ENCODE results near the gene SMURF2. TPM values are rescaled to one million over a fixed set of nuclear protein-coding genes. Genes with fewer than 3 reads are reported as not detected.
"Not testable (repeated sequence)": the region's sequence is repeated elsewhere in the genome, so short reads cannot be mapped to it uniquely, and the experiment has no call there.

The SMURF2 gene
- polyA plus RNA-seq, 1 of the 3 experiments (the other 2 are of a cell fraction), result 36.6 TPM

DNA sequence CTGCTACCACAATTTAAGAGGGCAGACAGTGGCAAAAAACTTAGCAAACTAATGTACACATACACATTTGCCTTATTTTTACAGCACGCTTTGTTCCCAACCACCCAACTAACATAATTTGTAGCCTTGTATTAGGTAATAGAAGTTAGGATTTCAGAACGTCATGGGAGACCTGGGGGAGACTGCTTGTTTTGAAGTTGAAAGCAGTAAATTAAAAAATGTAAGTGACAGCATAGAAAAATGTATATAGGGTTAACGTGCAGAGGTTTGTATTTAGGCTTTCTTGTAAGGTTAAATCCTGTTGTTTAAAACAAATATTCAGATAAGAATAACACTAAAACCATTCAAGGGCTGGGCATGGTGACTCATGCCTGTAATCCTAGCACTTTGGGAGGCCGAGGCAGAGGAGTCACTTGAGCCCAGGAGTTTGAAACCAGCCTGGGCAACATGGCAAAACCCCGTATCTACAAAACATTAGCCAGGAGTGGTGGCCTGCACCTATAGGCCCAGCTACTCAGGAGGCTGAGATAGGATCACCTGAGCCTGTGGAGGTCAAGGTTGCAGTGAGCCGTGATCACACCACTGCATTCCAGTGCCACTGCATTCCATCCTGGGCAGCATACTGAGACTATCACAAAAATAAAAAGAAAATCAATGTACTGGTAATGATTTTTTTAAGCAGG lies 2.3 kb upstream of the SMURF2 start:
- H3K9me2 ChIP-seq; H3K4me3 ChIP-seq (ENCODE audit: low read depth in 2 of 2, low read length in 1 of 2); H3K4me2 ChIP-seq; DNase-seq; H3K27me3 ChIP-seq (ENCODE audit: insufficient read depth); H3K9me3 ChIP-seq; H3K36me3 ChIP-seq (replicated peaks in 1 of 2; ENCODE audit: control insufficient read depth in 1 of 2, insufficient read depth in 2 of 2, low read length in 1 of 2); POLR2A ChIA-PET; CTCF ChIA-PET: not testable (repeated sequence)
- Histone ChIP-seq H3K4me1 (ENCODE audit: control insufficient read depth in 1 of 2, insufficient read depth in 2 of 2, low read depth in 1 of 2, low read length in 1 of 2) (peaks cover 3 to 17% of the 10 kb centered on the region in 2 experiments; a peak in 2 of 4 replicates), H3K27ac (ENCODE audit: low read depth in 2 of 2, low read length in 1 of 2) (peak overlapping the region in 1 of 2 experiments; percentile 55; a peak in 2 of 4 replicates), H3F3A (replicated peaks; ENCODE audit: insufficient read depth) (peaks cover 66% of the 10 kb centered on the region), H3K9ac (peak overlapping the region; percentile 22; the same call in 1 of the 2 replicates), H2AFZ (ENCODE audit: low read depth) (peak overlapping the region; percentile 12), H3K79me2 (ENCODE audit: insufficient read depth) (peaks cover 51% of the 10 kb centered on the region), H4K20me1 (ENCODE audit: insufficient read depth) (peaks cover 17% of the 10 kb centered on the region)
- peak; percentile 71 for TF ChIP-seq FOSL2 (IDR thresholded peaks at IDR 0.05; ENCODE audit: borderline replicate concordance, low read depth)
- TF ChIP-seq JUND (IDR thresholded peaks at IDR 0.05), result peak; percentile 48; the same call in 1 of the 2 replicates
- 45% methylated on average over 6 of the region's 6 CpGs for WGBS (ENCODE audit: low lambda C conversion rate)

DNA sequence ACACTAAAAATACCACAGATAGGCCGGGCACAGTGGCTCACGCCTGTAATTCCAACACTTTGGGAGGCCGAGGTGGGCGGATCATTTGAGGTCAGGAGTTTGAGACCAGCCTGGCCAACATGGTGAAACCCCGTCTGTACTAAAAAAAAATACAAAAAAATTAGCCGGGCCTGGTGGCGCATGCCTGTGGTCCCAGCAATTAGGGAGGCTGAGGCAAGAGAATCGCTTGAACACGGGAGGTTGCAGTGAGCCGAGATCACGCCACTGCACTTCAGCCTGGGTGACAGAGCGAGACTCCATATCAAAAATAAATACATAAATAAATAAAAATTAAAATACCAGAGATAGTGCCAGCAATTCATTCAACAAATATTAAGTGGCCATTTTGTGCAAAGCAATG lies 1.7 kb upstream of the SMURF2 start:
- Histone ChIP-seq H4K20me1 (ENCODE audit: insufficient read depth) (peaks cover 23% of the 10 kb centered on the region), H3F3A (replicated peaks; ENCODE audit: insufficient read depth) (peaks cover 65% of the 10 kb centered on the region), H3K4me1 (ENCODE audit: control insufficient read depth in 1 of 2, insufficient read depth in 2 of 2, low read depth in 1 of 2, low read length in 1 of 2) (peaks cover 3 to 17% of the 10 kb centered on the region in 2 experiments; a peak in 3 of 4 replicates), H2AFZ (ENCODE audit: low read depth) (0 out of 2 replicates have a peak overlapping the region, but pooled peaks have one; percentile 12), H3K79me2 (ENCODE audit: insufficient read depth) (peaks cover 57% of the 10 kb centered on the region), H3K27ac (ENCODE audit: low read depth in 2 of 2, low read length in 1 of 2) (peak overlapping the region in 1 of 2 experiments; percentile 55; a peak in 2 of 4 replicates)
- POLR2A ChIA-PET; H3K9me2 ChIP-seq; H3K36me3 ChIP-seq (replicated peaks in 1 of 2; ENCODE audit: control insufficient read depth in 1 of 2, insufficient read depth in 2 of 2, low read length in 1 of 2); DNase-seq; H3K27me3 ChIP-seq (ENCODE audit: insufficient read depth); H3K4me2 ChIP-seq; H3K9me3 ChIP-seq; H3K4me3 ChIP-seq (ENCODE audit: low read depth in 2 of 2, low read length in 1 of 2); H3K9ac ChIP-seq; CTCF ChIA-PET: not testable (repeated sequence)
- WGBS (ENCODE audit: low lambda C conversion rate), result 93% methylated on average over 12 of the region's 12 CpGs

DNA sequence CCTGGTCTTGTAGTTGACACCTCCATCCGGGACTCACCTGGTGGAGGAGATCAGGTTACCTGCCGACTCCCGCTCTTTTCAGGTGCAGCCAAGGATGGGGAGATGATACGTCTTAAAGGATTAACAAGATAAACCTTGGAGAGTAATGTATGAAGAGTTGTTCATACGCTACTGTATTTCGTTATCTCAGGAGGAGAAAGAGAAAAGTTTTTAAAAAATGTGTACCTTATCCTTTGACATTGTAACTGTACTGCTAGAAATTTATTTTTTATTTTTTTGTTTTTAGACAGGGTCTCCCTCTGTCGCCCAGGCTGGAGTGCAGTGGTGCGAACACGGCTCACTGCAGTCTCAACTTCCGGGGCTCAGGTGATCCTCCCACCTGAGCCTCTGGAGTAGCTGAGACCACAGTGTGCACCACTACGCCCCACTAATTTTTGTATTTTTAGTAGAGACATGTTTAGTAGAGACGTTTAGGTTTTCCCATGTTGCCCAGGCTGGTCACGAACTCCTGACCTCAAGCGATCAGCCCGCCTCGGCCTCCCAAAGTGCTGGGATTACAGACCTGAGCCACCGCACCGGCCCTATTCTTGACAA lies 764 bp upstream of the SMURF2 start:
- peaks cover 66% of the 10 kb centered on the region for H3K79me2 ChIP-seq (ENCODE audit: insufficient read depth)
- 70% methylated on average over 18 of the region's 18 CpGs for WGBS (ENCODE audit: low lambda C conversion rate)
- peak overlapping the region; percentile 95 for H2AFZ ChIP-seq (ENCODE audit: low read depth)
- H4K20me1 ChIP-seq (ENCODE audit: insufficient read depth), result peaks cover 33% of the 10 kb centered on the region
- H3K27ac ChIP-seq (ENCODE audit: low read depth in 2 of 2, low read length in 1 of 2), result peak overlapping the region in 1 of 2 experiments; percentile 84; a peak in 3 of 4 replicates
- H3K9ac ChIP-seq, result peak overlapping the region; percentile 89
- TF ChIP-seq GATA2 (CRISPR knock-in tag; IDR thresholded peaks at IDR 0.05), result no peak
- no peak for TF ChIP-seq NFIC (IDR thresholded peaks at IDR 0.05; ENCODE audit: borderline replicate concordance)
- no peak for TF ChIP-seq JUND (IDR thresholded peaks at IDR 0.05)
- no peak for TF ChIP-seq NRF1 (IDR thresholded peaks at IDR 0.05; ENCODE audit: low read depth, low read length)
- no peak for TF ChIP-seq YY1 (IDR thresholded peaks at IDR 0.05; ENCODE audit: low read depth)
- no peak for TF ChIP-seq MXI1 (IDR thresholded peaks at IDR 0.05; ENCODE audit: low read depth, low read length)
- CTCF ChIA-PET, result interaction anchor here (0.6 to 1.5 kb wide), 2 partner anchors 22 to 243 kb away, joined by 3 read pairs; no protein-coding TSS in a partner anchor
- POLR2A ChIA-PET, result interaction anchor here (0.6 to 1.7 kb wide), 6 partner anchors 8 to 517 kb away, joined by 3 to 15 read pairs (median 5); partner anchors contain the start of genes CEP95 and DDX5
- H3K4me1 ChIP-seq (ENCODE audit: control insufficient read depth in 1 of 2, insufficient read depth in 2 of 2, low read depth in 1 of 2, low read length in 1 of 2), result peaks cover 6 to 14% of the 10 kb centered on the region in 2 experiments
- H3K9me2 ChIP-seq, result no peaks in the 10 kb centered on the region
- no peak for DNase-seq
- H3K4me3 ChIP-seq (ENCODE audit: low read depth in 2 of 2, low read length in 1 of 2), result peak overlapping the region; percentile 69 to 96
- no peaks in the 10 kb centered on the region for H3K9me3 ChIP-seq
- H3F3A ChIP-seq (replicated peaks; ENCODE audit: insufficient read depth), result peaks cover 65% of the 10 kb centered on the region
- H3K27me3 ChIP-seq (ENCODE audit: insufficient read depth), result no peaks in the 10 kb centered on the region
- peaks cover 0 to 12% of the 10 kb centered on the region in 2 experiments for H3K36me3 ChIP-seq (replicated peaks in 1 of 2; ENCODE audit: control insufficient read depth in 1 of 2, insufficient read depth in 2 of 2, low read length in 1 of 2)
- peak overlapping the region; percentile 79 for H3K4me2 ChIP-seq
